Cardiac muscle cell (in vitro differentiated cells and primary cell): ENCODE data around the gene CFAP53. TPM values are rescaled to one million over a fixed set of nuclear protein-coding genes. Genes with fewer than 3 reads are reported as not detected.
A peak's percentile ranks its signal among the peaks of the same experiment; 100 is the strongest.

ENCODE experiments used
- DNase-seq, 2 donors: peaks; one replicate each; pipeline versions ENCODE4 v3.0.0 to v3.0.0-alpha.2; 2010 to 2017; ENCODE audit warnings: low read depth in 1 of 2, low spot score in 1 of 2
- H3K27ac ChIP-seq: fragments of 200-600 bp; sonication (generic); 2 replicates; pipeline ENCODE4 v1.5.1; 2016
- H3K27me3 ChIP-seq: fragments of 200-600 bp; sonication (generic); 2 replicates; pipeline ENCODE4 v1.6.0; 2016; ENCODE audit warnings: control low read depth
- H3K36me3 ChIP-seq: fragments of 200-600 bp; sonication (generic); 2 replicates; pipeline ENCODE4 v1.5.1; 2016; ENCODE audit warnings: control low read depth
- H3K4me1 ChIP-seq: fragments of 200-600 bp; sonication (generic); 2 replicates; pipeline ENCODE4 v1.8.1; 2017; ENCODE audit warnings: low read depth, mild to moderate bottlenecking, mixed run types
- H3K4me3 ChIP-seq: fragments of 200-600 bp; sonication (generic); 2 replicates; pipeline ENCODE4 v1.5.1; 2016; ENCODE audit warnings: mild to moderate bottlenecking
- H3K9me3 ChIP-seq: fragments of 200-600 bp; sonication (generic); 2 replicates; pipeline ENCODE4 v1.5.1; 2017; ENCODE audit warnings: low read depth, mild to moderate bottlenecking, control low read depth
- CTCF ChIP-seq: IDR thresholded peaks from 2 replicates; pipeline ENCODE4 v1.5.1; 2012; ENCODE audit warnings: low read depth, mild to moderate bottlenecking, low read length
- polyA plus RNA-seq: library from polyadenylated mRNA; unstranded; fragments of >200 nt; fragmentation: Nextera tagmentation; extraction: Ambion mirVana; gene quantifications from 2 replicates; pipeline ENCODE4 v1.2.1, GENCODE V29; 2016
- total RNA-seq: library from RNA; depleted of rRNA; stranded (reverse); fragments of >200 nt; gene quantifications from 2 replicates; pipeline ENCODE4 v1.2.3, GENCODE V29; 2016

CFAP53 gene
- total and polyA plus RNA-seq, 2 experiments from 2014 or later, result 1.0 to 3.9 TPM

GRCh38 chr18:50281972-50282520 is 15.8 kb upstream of the CFAP53 start:
- H3K4me3 ChIP-seq, result peak overlapping the region; percentile 43
- no peaks in the 10 kb centered on the region for H3K9me3 ChIP-seq
- no peaks in the 10 kb centered on the region for H3K27me3 ChIP-seq
- H3K36me3 ChIP-seq, result peaks cover 27% of the 10 kb centered on the region
- no peak for DNase-seq
- H3K4me1 ChIP-seq, result no peaks in the 10 kb centered on the region
- no peak for TF ChIP-seq CTCF
- H3K27ac ChIP-seq, result peak overlapping the region; percentile 75

GRCh38 chr18:50281295-50281971 is 15.1 kb upstream of the CFAP53 start, which contains the start of gene MBD1:
Gene MBD1 (minus strand): TSS chr18:50281523. CDS start chr18:50279992, 1,531 bp downstream.
- peak; percentile 23 for TF ChIP-seq CTCF
- peak; percentile 99 to 100 for DNase-seq
- Histone ChIP-seq H3K27ac (peak within 1 kb of the TSS; percentile 86), H3K27me3 (no peaks in the 10 kb centered on the region), H3K9me3 (no peaks in the 10 kb centered on the region), H3K4me1 (no peaks in the 10 kb centered on the region), H3K36me3 (peaks cover 33% of the 10 kb centered on the region), H3K4me3 (peak within 1 kb of the TSS; percentile 43)

GRCh38 chr18:50280707-50281294 is 14.5 kb upstream of the CFAP53 start:
- Histone ChIP-seq H3K4me3 (peak overlapping the region; percentile 43), H3K9me3 (no peaks in the 10 kb centered on the region), H3K27me3 (no peaks in the 10 kb centered on the region), H3K36me3 (peaks cover 39% of the 10 kb centered on the region), H3K4me1 (no peaks in the 10 kb centered on the region), H3K27ac (peak overlapping the region; percentile 86)
- DNase-seq, result no peak
- TF ChIP-seq CTCF, result no peak

GRCh38 chr18:50279752-50280151 is 13.5 kb upstream of the CFAP53 start:
- no peaks in the 10 kb centered on the region for H3K4me1 ChIP-seq
- H3K36me3 ChIP-seq, result peaks cover 48% of the 10 kb centered on the region
- no peak for DNase-seq
- H3K27me3 ChIP-seq, result no peaks in the 10 kb centered on the region
- no peak overlapping the region for H3K27ac ChIP-seq
- TF ChIP-seq CTCF, result no peak
- peak overlapping the region; percentile 43 for H3K4me3 ChIP-seq
- no peaks in the 10 kb centered on the region for H3K9me3 ChIP-seq

GRCh38 chr18:50277942-50278341 is 11.6 kb upstream of the CFAP53 start:
- DNase-seq, result peak in 1 of 2 donors; percentile 65
- peaks cover 59% of the 10 kb centered on the region for H3K36me3 ChIP-seq
- H3K27me3 ChIP-seq, result no peaks in the 10 kb centered on the region
- no peak overlapping the region for H3K27ac ChIP-seq
- TF ChIP-seq CTCF, result no peak
- no peaks in the 10 kb centered on the region for H3K4me1 ChIP-seq
- H3K4me3 ChIP-seq, result no peak overlapping the region
- H3K9me3 ChIP-seq, result no peaks in the 10 kb centered on the region
